GM12872 (cell line): ENCODE data around the gene KDM4C.

Experiments used
- TF ChIP-seq, protein P1 (sequence below): IDR thresholded peaks from 3 replicates; pipeline ENCODE4 v1.5.1; 2011; ENCODE audit warnings: low read depth, mild to moderate bottlenecking, low read length, moderate library complexity; ENCODE audit not compliant: insufficient read depth

KDM4C gene

DNA sequence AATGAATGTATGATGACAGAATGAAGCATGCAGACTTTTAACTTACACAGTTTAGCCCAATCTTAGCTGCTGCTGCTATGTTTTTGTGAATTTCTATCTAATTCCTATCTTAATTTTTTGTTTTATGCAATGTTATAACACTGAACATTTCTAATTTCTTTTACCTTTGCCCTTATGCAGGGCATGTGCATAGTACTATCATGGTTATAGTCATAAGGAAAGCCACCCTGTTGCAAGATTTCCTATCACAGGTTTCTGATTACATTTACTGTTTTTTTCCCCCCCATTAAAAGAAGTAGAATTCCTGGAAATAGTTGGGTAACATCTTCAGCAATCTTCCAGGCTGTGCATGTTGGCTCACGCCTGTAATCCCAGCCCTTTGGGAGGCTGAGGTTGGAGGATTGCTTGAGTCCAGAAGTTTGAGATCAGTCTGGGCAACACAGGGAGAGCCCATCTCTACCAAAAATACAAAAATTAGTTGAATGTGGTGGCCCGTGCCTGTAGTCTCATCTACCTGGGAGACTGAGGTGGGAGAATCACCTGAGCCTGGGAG lies 164.4 kb downstream of the KDM4C start:
- TF ChIP-seq, protein P1, sequence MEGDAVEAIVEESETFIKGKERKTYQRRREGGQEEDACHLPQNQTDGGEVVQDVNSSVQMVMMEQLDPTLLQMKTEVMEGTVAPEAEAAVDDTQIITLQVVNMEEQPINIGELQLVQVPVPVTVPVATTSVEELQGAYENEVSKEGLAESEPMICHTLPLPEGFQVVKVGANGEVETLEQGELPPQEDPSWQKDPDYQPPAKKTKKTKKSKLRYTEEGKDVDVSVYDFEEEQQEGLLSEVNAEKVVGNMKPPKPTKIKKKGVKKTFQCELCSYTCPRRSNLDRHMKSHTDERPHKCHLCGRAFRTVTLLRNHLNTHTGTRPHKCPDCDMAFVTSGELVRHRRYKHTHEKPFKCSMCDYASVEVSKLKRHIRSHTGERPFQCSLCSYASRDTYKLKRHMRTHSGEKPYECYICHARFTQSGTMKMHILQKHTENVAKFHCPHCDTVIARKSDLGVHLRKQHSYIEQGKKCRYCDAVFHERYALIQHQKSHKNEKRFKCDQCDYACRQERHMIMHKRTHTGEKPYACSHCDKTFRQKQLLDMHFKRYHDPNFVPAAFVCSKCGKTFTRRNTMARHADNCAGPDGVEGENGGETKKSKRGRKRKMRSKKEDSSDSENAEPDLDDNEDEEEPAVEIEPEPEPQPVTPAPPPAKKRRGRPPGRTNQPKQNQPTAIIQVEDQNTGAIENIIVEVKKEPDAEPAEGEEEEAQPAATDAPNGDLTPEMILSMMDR: no peak

DNA sequence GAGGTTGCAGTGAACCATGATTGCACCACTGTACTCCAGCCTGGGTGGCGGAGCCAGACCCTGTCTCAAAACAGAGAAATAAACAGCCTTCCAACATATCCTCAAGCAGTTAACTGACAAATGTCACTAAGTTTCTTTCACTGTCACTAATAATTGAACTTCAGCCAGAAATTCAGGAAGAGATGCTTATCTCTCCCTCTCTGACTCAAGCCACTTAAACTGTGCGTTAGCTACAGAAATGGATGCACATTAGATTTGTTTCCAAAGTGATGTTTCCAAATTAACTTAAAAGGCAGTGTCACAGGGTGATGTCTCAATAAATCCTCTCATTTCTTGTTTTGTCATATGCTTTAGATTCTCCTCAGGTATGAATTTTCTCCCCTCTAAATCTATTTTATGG lies 164.9 kb downstream of the KDM4C start:
- TF ChIP-seq, protein P1: no peak

DNA sequence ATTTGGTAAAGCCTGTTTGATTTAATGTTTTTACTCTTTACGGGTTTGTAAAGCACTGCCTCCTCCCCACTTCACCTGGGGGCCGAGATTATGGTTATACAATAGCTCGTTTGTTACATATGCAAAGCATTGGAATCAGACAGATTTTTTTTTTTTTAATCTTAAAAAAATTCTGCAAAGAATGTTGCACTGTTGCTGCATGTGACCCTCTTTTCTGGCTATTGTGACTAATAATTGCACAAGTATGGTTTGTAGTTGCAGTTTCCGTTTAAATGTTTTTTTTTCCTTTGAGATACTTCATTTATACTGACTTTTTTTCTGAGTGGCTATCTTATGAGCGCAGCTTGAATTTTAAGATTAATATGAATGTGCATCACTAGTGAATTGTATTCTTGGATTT lies 165.3 kb downstream of the KDM4C start:
- TF ChIP-seq, protein P1: no peak

DNA sequence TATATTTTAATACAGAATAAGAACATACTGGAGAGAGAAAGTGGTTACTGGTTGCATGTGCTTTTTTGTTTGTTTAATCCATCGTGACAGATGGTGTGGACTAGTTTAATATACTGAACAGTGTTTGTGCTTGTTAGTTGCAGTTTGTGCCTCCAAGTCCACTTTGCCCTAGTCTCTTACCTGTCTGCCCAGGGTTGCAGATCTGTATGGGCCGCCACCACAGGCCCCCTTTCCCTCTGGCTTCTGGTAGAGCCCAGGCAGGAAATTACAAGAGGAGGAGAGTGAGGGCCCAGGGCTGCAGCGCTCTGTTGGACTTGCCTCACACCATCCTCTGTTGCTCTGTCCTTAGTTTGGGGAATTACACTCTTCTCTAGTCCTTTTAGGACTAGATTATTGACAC lies 166.4 kb downstream of the KDM4C start:
- TF ChIP-seq, protein P1: no peak

DNA sequence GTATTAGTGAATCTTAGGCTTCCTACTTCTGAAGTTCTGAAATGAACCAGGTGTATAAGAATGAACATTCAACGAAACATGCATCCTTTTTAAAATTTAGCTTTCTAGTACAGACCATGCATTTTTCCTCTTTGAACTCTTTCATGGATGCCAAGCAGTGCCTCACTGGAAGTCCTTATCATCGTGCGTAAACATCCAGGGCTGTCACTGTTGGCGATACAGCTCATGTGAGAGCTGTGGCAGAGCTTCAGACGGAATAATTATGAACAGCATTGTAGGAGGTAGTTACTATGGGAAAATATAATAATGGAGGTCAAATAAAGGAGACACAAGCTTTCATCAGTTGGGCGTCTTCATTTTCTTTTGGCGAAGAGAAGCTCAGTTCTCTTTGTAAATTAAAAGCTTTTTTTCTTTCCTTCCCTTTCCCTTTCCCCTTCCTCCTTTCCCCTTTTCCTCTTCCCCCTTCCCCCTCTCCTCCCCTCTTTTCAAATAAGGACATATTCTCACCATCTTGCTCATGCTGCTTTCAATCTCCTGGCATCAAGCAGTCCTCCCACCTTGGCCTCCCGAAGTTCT lies 167.3 kb downstream of the KDM4C start:
- TF ChIP-seq, protein P1: no peak

DNA sequence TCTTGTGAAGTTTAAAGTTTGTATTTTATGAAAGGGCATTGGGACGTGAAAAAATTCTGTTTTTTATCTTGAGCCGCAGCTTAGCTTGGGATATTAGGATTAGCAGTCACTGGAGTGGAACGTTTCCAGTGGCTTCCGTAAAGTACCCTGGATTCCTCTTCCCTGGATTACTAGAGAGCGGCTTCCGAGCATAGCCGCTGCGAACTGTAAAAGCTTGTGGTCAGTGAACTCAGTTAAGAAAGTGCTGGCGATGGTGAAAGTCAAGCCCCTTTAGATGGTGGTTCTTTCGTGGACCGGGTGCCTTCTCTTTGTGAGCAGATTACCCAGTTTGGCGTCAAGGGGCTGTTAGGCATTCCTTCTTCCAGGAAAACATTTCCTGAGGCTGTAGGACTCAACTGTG lies 168.1 kb downstream of the KDM4C start:
- TF ChIP-seq, protein P1: no peak

DNA sequence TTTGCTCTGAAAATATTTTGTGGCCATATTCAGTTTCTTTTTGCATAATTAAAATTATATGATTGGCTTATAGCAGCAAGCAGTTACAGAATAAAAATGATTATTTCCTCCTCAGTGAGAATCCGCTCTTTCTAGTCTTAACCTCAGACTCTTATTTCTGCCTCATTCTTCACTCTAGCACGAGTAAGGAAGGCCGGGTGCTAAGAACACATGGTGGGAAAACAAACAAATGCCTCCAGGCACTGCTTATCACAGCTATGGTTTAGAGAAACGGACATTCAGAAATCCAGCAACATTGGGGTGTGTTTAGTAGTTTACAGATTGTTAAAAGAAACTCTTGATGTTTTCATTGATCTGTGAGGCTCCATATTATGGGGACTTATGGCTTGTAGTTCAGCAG lies 168.7 kb downstream of the KDM4C start:
- TF ChIP-seq, protein P1: no peak
